ENCODE measurements around the gene IER2.
A peak's percentile ranks its signal among the peaks of the same experiment; 100 is the strongest.
"Not testable (repeated sequence)": the region's sequence is repeated elsewhere in the genome, so short reads cannot be mapped to it uniquely, and the experiment has no call there.

The IER2 gene

GRCh38 chr19:13164343-13165161 lies 14.3 kb downstream of the IER2 start:
- no peak for DNase-seq (ENCODE audit: low spot score)

GRCh38 chr19:13165162-13165997 lies 15.2 kb downstream of the IER2 start:
- DNase-seq (ENCODE audit: low spot score) = no peak

GRCh38 chr19:13166151-13166550 lies 15.9 kb downstream of the IER2 start:
- not testable (repeated sequence) for DNase-seq (ENCODE audit: low spot score)

DNA sequence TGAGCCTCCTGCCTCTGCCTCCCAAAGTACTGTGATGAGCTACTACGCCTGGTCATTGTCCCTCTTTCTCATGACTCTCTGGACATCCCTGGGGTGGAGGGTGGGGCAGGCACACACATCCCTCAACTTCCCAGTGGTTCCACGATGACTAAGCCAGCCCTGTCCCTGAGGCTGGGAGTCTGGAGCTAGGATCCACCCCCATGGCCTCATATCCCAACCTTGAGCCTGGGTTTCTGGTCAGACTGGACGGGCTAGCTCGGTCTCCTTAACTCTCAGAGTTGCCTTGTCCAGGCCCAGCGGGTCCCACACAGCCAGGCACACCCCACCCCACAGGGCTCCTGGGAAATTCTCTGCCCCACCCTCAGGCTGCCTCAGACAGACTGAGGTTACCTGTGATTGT lies 19.6 kb downstream of the IER2 start:
- no peak for DNase-seq (ENCODE audit: low spot score)

GRCh38 chr19:13171146-13171545 lies 20.9 kb downstream of the IER2 start:
- no peak for DNase-seq (ENCODE audit: low spot score)

DNA sequence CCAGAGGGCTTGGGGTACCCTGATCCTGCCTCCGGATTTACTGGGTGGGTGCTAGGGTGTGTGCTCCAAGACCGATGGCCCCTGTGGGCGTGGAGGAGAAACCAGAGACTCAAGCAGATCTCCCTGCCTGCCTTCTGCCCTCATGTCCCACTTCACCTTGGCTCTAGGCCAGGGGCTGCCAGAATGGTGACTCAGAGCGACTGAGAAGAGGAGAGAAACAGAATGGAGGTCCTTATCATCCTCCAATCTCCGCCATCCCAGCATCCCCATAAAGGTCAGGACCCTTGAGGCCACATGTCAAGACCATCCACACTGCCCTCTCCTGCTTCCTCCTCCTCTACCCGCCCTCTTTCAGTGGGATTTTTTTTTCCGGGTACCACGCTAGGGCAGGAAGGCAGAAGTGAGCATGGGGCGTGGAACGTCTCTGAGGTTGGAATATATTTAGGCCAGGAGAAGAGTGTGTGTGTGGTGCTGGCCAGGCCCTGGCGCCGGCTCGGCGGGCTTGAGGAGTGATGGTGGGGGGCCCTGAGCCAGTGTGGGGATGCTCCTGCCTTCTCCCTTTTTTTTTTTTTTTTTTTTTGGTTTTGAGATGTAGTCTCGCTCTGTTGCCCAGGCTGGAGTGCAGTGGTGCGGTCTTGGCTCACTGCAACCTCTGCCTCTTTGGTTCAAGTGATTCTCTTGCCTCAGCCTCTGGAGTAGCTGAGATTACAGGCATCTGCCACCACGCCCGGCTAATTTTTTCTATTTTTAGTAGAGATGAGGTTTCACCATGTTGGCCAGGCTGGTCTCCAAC lies 22.3 kb downstream of the IER2 start:
- peak; percentile 28 for DNase-seq (ENCODE audit: low spot score)

DNA sequence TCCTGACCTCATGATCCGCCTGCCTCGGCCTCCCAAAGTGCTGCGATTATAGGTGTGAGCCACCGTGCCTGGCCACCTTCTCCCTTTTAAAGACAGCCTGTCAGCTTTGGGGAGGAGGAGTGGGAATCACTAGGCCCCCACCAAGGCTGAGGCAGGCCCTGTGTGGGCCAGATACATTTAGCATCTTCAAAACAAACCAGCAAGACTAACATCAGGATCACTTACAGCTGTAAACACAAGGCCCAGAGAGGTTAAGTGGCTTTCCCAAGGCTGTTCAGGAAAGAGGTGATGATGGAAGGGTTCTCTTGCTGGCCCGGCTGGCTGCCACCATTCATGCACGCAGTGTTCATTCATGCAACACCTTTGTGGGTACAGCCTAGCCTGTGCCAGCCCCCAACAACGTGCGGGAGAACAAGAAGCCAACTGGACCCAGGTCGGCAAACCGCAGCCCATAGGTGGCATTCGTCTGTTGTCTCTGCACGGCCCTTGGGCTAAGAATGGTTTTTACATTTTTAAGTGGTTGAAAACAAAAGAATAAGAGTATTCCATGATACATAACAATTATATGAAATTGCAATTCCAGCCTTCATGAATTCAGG lies 23.0 kb downstream of the IER2 start:
- DNase-seq (ENCODE audit: low spot score) = no peak

- DNase-seq (ENCODE audit: low spot score) = no peak
These were observed 26.1 kb downstream of the IER2 start for GRCh38 chr19:13176345-13176744.

- DNase-seq (ENCODE audit: low spot score) = not testable (repeated sequence)
These were observed 27.4 kb downstream of the IER2 start for GRCh38 chr19:13177584-13177983.

DNA sequence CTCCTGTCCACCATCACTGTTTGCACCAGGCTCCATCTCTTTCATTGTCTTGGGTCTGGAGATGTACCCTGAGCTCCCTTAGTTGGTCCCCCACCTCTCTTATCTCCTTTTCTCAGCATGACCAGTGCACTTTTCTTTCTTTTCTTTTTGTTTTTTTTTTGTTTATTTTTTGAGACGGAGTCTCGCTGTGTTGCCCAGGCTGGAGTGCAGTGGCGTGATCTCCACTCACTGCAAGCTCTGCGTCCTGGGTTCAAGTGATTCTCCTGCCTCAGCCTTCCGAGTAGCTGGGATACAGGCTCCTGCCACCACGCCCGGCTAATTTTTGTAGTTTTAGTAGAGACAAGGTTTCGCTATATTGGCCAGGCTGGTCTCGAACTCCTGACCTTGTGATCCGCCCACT lies 28.1 kb downstream of the IER2 start:
- not testable (repeated sequence) for DNase-seq (ENCODE audit: low spot score)

DNA sequence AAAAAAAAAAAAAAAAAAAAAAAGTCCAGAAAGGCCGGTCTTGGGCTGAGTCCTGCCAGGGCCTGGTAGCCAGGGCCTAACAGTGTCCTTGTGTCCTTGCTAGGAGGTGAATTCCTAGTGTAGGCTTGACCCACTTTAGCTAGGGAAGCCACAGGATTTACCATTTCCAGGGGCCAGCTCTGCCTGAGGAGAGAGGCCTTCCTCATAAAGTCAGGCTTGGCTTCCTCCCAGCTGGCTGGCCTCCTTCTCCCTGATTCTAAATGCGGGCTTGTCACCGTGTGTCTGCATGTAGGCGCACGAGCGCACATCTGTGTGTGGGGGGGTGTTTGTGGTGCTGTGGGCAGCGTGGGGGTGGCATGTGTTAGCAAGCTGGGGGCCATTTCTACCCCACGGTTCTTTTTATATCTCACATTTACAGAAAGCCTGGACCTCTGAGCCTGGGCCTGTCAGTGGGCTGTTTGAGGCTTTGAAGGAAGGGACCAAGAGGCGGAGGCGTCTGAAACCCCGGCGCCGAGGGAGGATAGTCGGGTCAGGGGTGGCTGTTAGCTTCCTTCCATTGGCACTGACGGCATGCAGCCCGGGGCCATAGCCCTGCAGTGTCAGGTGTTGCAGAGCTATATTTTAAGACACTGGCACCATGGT lies 31.7 kb downstream of the IER2 start:
- DNase-seq (ENCODE audit: low spot score) = no peak

DNA sequence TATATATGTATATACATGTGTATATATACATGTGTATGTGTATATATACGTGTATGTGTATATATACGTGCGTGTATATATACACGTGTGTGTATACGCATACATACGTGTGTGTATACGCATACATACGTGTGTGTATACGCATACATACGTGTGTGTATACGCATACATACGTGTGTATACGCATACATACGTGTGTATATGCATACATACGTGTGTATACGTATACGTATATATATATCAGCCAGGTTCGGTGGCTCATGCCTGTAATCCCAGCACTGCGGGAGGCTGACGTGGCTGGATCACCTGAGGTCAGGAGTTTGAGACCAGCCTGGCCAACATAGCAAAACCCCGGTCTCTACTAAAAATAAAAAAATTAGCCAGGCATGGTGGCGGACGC lies 34.7 kb downstream of the IER2 start:
- not testable (repeated sequence) for DNase-seq (ENCODE audit: low spot score)

DNA sequence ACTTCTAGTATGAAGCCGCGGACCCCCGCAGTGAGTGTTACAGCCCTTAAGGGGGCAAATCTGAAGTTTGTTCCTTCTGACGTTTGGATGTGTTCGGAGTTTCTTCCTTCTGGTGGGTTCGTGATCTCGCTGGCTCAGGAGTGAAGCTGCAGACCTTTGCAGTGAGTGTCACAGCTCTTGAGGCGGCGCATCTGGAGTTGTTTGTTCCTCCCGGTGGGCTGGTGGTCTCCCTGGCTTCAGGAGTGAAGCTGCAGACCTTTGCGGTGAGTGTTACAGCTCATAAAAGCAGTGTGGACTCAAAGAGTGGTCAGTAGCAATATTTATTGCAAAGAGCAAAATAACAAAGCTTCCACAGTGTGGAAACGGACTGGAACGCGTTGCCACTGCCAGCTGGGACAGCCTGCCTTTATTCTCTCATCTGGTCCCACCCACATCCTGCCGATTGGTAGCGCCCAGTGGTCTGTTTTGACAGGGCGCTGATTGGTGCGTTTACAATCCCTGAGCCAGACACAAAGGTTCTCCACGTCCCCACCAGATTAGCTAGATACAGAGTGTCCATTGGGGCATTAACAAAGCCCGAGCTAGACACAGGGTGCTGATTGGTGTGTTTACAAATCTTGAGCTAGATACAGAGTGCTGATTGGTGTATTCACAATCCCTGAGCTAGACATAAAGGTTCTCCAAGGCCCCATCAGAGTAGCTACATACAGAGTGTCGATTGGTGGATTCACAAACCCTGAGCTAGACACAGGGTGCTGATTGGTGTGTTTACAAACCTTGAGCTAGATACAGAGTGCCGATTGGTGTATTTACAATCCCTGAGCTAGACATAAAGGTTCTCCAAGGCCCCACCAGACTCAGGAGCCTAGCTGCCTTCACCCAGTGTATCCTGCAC lies 35.8 kb downstream of the IER2 start:
- not testable (repeated sequence) for DNase-seq (ENCODE audit: low spot score)

DNA sequence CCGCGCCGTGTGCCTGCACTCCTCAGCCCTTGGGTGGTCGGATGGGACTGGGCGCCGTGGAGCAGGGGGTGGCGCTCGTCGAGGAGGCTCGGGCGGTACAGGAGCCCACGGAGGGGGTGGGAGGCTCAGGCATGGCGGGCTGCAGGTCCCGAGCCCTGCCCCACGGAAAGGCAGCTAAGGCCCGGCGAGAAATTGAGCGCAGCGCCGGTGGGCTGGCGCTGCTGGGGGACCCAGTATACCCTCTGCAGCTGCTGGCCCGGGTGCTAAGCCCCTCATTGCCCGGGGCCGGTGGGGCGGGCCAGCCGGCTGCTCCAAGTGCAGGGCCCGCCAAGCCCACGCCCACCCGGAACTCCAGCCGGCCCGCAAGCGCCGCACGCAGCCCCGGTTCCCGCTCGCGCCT lies 36.5 kb downstream of the IER2 start:
- not testable (repeated sequence) for DNase-seq (ENCODE audit: low spot score)

- no peak for DNase-seq (ENCODE audit: low spot score)
These were observed 37.2 kb downstream of the IER2 start for GRCh38 chr19:13187419-13187818.

- DNase-seq (ENCODE audit: low spot score) = no peak
These were observed 39.4 kb downstream of the IER2 start for GRCh38 chr19:13189600-13189999.

- DNase-seq (ENCODE audit: low spot score) = no peak
These were observed 40.8 kb downstream of the IER2 start for GRCh38 chr19:13190781-13191540.

- no peak for DNase-seq (ENCODE audit: low spot score)
These were observed 45.5 kb downstream of the IER2 start for GRCh38 chr19:13195678-13196077.

GRCh38 chr19:13198634-13199033 lies 48.4 kb downstream of the IER2 start:
- DNase-seq (ENCODE audit: low spot score) = no peak

DNA sequence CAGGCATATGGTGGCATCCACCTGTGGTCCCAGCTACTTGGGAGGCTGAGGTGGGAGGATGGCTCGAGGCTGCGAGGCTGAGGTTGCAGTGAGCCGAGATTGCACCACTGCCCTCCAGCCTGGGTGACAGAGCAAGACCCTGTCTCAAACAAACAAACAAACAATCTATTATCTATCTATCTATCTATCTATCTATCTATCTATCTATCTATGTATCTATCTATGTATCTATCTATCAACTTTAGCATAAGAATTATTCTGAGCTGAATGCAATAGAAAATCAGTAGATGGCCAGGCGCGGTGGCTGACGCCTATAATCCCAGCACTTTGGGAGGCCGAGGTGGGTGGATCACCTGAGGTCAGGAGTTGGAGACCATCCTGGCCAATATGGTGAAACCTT lies 51.9 kb downstream of the IER2 start:
- DNase-seq (ENCODE audit: low spot score) = not testable (repeated sequence)
